ENCODE measurements around the gene IGFBP7.
A peak's percentile ranks its signal among the peaks of the same experiment; 100 is the strongest.

The IGFBP7 gene

GRCh38 chr4:57122959-57123358 lies 12.8 kb upstream of the IGFBP7 start:
- DNase-seq (ENCODE audit: low read depth, low spot score), result no peak
- H3K36me3 ChIP-seq (ENCODE audit: insufficient read depth, low read length), result no peaks in the 10 kb centered on the region
- TF ChIP-seq EZH2 (IDR thresholded peaks at IDR 0.05) (no peak), POLR2AphosphoS5 (IDR thresholded peaks at IDR 0.05; ENCODE audit: borderline replicate concordance, low read depth, low read length) (no peak), FOXP2 (optimal IDR thresholded peaks at IDR 0.05; ENCODE audit: control extremely low read depth, extremely low read length, insufficient read depth) (no peak)
- no peak overlapping the region for H3K9ac ChIP-seq (ENCODE audit: insufficient read length)
- H3K9me3 ChIP-seq (ENCODE audit: low read depth, low read length), result 0 out of 2 replicates have a peak, but pooled peaks cover 6% of the 10 kb centered on the region
- H3K4me3 ChIP-seq, result no peak overlapping the region
- no peak overlapping the region for H3K27ac ChIP-seq

GRCh38 chr4:57119054-57119651 lies 9.0 kb upstream of the IGFBP7 start:
- Histone ChIP-seq H3K27ac (peak overlapping the region; percentile 39), H3K9ac (ENCODE audit: insufficient read length) (no peak overlapping the region), H3K36me3 (ENCODE audit: insufficient read depth, low read length) (no peaks in the 10 kb centered on the region), H3K4me3 (peak overlapping the region; percentile 59), H3K9me3 (ENCODE audit: low read depth, low read length) (0 out of 2 replicates have a peak, but pooled peaks cover 6% of the 10 kb centered on the region)
- no peak for DNase-seq (ENCODE audit: low read depth, low spot score)
- no peak for TF ChIP-seq EZH2 (IDR thresholded peaks at IDR 0.05)
- 0 out of 2 replicates have a peak, but pooled peaks have one; percentile 12 for TF ChIP-seq POLR2AphosphoS5 (IDR thresholded peaks at IDR 0.05; ENCODE audit: borderline replicate concordance, low read depth, low read length)
- no peak for TF ChIP-seq FOXP2 (optimal IDR thresholded peaks at IDR 0.05; ENCODE audit: control extremely low read depth, extremely low read length, insufficient read depth)

- peak overlapping the region; percentile 1; the same call in 1 of the 2 replicates for H3K4me3 ChIP-seq
- H3K9me3 ChIP-seq (ENCODE audit: low read depth, low read length), result no peaks in the 10 kb centered on the region
- H3K27ac ChIP-seq, result no peak overlapping the region
- no peak overlapping the region for H3K9ac ChIP-seq (ENCODE audit: insufficient read length)
- DNase-seq (ENCODE audit: low read depth, low spot score), result no peak
- TF ChIP-seq EZH2 (IDR thresholded peaks at IDR 0.05), result no peak
- no peak for TF ChIP-seq FOXP2 (optimal IDR thresholded peaks at IDR 0.05; ENCODE audit: control extremely low read depth, extremely low read length, insufficient read depth)
- TF ChIP-seq POLR2AphosphoS5 (IDR thresholded peaks at IDR 0.05; ENCODE audit: borderline replicate concordance, low read depth, low read length), result no peak
- H3K36me3 ChIP-seq (ENCODE audit: insufficient read depth, low read length), result no peaks in the 10 kb centered on the region
These were observed 7.3 kb upstream of the IGFBP7 start for GRCh38 chr4:57117491-57117890.

GRCh38 chr4:57116245-57116644 lies 6.1 kb upstream of the IGFBP7 start:
- no peak overlapping the region for H3K9ac ChIP-seq (ENCODE audit: insufficient read length)
- no peak overlapping the region for H3K27ac ChIP-seq
- H3K4me3 ChIP-seq, result no peak overlapping the region
- DNase-seq (ENCODE audit: low read depth, low spot score), result no peak
- no peaks in the 10 kb centered on the region for H3K36me3 ChIP-seq (ENCODE audit: insufficient read depth, low read length)
- no peaks in the 10 kb centered on the region for H3K9me3 ChIP-seq (ENCODE audit: low read depth, low read length)
- no peak for TF ChIP-seq POLR2AphosphoS5 (IDR thresholded peaks at IDR 0.05; ENCODE audit: borderline replicate concordance, low read depth, low read length)
- TF ChIP-seq EZH2 (IDR thresholded peaks at IDR 0.05), result no peak
- no peak for TF ChIP-seq FOXP2 (optimal IDR thresholded peaks at IDR 0.05; ENCODE audit: control extremely low read depth, extremely low read length, insufficient read depth)

- TF ChIP-seq FOXP2 (optimal IDR thresholded peaks at IDR 0.05; ENCODE audit: control extremely low read depth, extremely low read length, insufficient read depth) (no peak), POLR2AphosphoS5 (IDR thresholded peaks at IDR 0.05; ENCODE audit: borderline replicate concordance, low read depth, low read length) (no peak), EZH2 (IDR thresholded peaks at IDR 0.05) (no peak)
- Histone ChIP-seq H3K9me3 (ENCODE audit: low read depth, low read length) (no peaks in the 10 kb centered on the region), H3K9ac (ENCODE audit: insufficient read length) (no peak overlapping the region), H3K4me3 (no peak overlapping the region), H3K36me3 (ENCODE audit: insufficient read depth, low read length) (no peaks in the 10 kb centered on the region), H3K27ac (no peak overlapping the region)
- no peak for DNase-seq (ENCODE audit: low read depth, low spot score)
These were observed 4.8 kb upstream of the IGFBP7 start for GRCh38 chr4:57114973-57115372.

- Histone ChIP-seq H3K27ac (no peak overlapping the region), H3K9ac (ENCODE audit: insufficient read length) (no peak overlapping the region), H3K9me3 (ENCODE audit: low read depth, low read length) (no peaks in the 10 kb centered on the region), H3K36me3 (ENCODE audit: insufficient read depth, low read length) (no peaks in the 10 kb centered on the region), H3K4me3 (no peak overlapping the region)
- DNase-seq (ENCODE audit: low read depth, low spot score), result no peak
- TF ChIP-seq POLR2AphosphoS5 (IDR thresholded peaks at IDR 0.05; ENCODE audit: borderline replicate concordance, low read depth, low read length), result no peak
- no peak for TF ChIP-seq FOXP2 (optimal IDR thresholded peaks at IDR 0.05; ENCODE audit: control extremely low read depth, extremely low read length, insufficient read depth)
- TF ChIP-seq EZH2 (IDR thresholded peaks at IDR 0.05), result no peak
These were observed 3.7 kb upstream of the IGFBP7 start for GRCh38 chr4:57113870-57114269.

- peak overlapping the region; percentile 59; the same call in 1 of the 2 replicates for H3K27ac ChIP-seq
- H3K36me3 ChIP-seq (ENCODE audit: insufficient read depth, low read length), result no peaks in the 10 kb centered on the region
- peak overlapping the region; percentile 51 for H3K9ac ChIP-seq (ENCODE audit: insufficient read length)
- no peak for DNase-seq (ENCODE audit: low read depth, low spot score)
- H3K9me3 ChIP-seq (ENCODE audit: low read depth, low read length), result no peaks in the 10 kb centered on the region
- no peak for TF ChIP-seq FOXP2 (optimal IDR thresholded peaks at IDR 0.05; ENCODE audit: control extremely low read depth, extremely low read length, insufficient read depth)
- peak; percentile 51; the same call in 1 of the 2 replicates for TF ChIP-seq POLR2AphosphoS5 (IDR thresholded peaks at IDR 0.05; ENCODE audit: borderline replicate concordance, low read depth, low read length)
- H3K4me3 ChIP-seq, result peak overlapping the region; percentile 82
These were observed 691 bp upstream of the IGFBP7 start for GRCh38 chr4:57110640-57111511.

GRCh38 chr4:57109411-57109846 lies 756 bp downstream of the IGFBP7 start:
- Histone ChIP-seq H3K9ac (ENCODE audit: insufficient read length) (no peak overlapping the region), H3K4me3 (peak overlapping the region; percentile 82), H3K36me3 (ENCODE audit: insufficient read depth, low read length) (no peaks in the 10 kb centered on the region), H3K9me3 (ENCODE audit: low read depth, low read length) (no peaks in the 10 kb centered on the region), H3K27ac (no peak overlapping the region)
- no peak for DNase-seq (ENCODE audit: low read depth, low spot score)
- TF ChIP-seq EZH2 (IDR thresholded peaks at IDR 0.05) (no peak), FOXP2 (optimal IDR thresholded peaks at IDR 0.05; ENCODE audit: control extremely low read depth, extremely low read length, insufficient read depth) (no peak), POLR2AphosphoS5 (IDR thresholded peaks at IDR 0.05; ENCODE audit: borderline replicate concordance, low read depth, low read length) (no peak)
